Neuronal stem cell (in vitro differentiated cells): ENCODE measurements around the gene ITGAX.

Experiments used
- DNase-seq: peaks from one replicate; pipeline ENCODE4 v3.0.0-alpha.2; 2013; ENCODE audit warnings: low spot score
- H2AFZ ChIP-seq: one replicate; pipeline ENCODE4 v1.6.1; 2013; ENCODE audit warnings: mild to moderate bottlenecking, low read length, inconsistent platforms
- H2AK5ac ChIP-seq: 2 replicates; pipeline ENCODE4 v1.6.1; 2013; ENCODE audit warnings: low read depth, mild to moderate bottlenecking, inconsistent platforms, low read length, moderate library complexity, mixed read lengths
- H2BK120ac ChIP-seq: 2 replicates; pipeline ENCODE4 v1.6.1; 2013; ENCODE audit warnings: low read depth, mild to moderate bottlenecking, inconsistent platforms, low read length, moderate library complexity, mixed read lengths
- H2BK12ac ChIP-seq: one replicate; pipeline ENCODE4 v1.6.1; 2013; ENCODE audit warnings: low read length, inconsistent platforms
- H2BK15ac ChIP-seq: 2 replicates; pipeline ENCODE4 v1.6.1; 2013; ENCODE audit warnings: mild to moderate bottlenecking, low read length, inconsistent platforms, mixed read lengths
- H2BK5ac ChIP-seq: one replicate; pipeline ENCODE4 v1.6.1; 2013; ENCODE audit warnings: inconsistent platforms, mild to moderate bottlenecking, low read length, moderate library complexity
- H3K14ac ChIP-seq: one replicate; pipeline ENCODE4 v1.6.1; 2013; ENCODE audit warnings: low read length, inconsistent platforms
- H3K18ac ChIP-seq: 2 replicates; pipeline ENCODE4 v1.6.1; 2013; ENCODE audit warnings: low read length, inconsistent platforms
- H3K23ac ChIP-seq: 2 replicates; pipeline ENCODE4 v1.6.1; 2013; ENCODE audit warnings: low read depth, mild to moderate bottlenecking, mixed read lengths, low read length, inconsistent platforms; ENCODE audit not compliant: poor library complexity
- H3K27ac ChIP-seq: replicated peaks from 3 replicates; pipeline ENCODE4 v1.5.1; 2013; ENCODE audit warnings: low read length, inconsistent platforms
- H3K27me3 ChIP-seq, 3 experiments: 2 replicates each; pipeline ENCODE4 v1.6.1; 2013; ENCODE audit warnings: low read length in 3 of 3, mild to moderate bottlenecking in 2 of 3, inconsistent platforms in 1 of 3, low read depth in 1 of 3, mixed read lengths in 1 of 3, moderate library complexity in 1 of 3; ENCODE audit not compliant: control insufficient read depth in 3 of 3, insufficient read depth in 3 of 3
- H3K36me3 ChIP-seq, 2 donors: replicated peaks in 1 of 2; 2 replicates each; pipeline ENCODE4 v1.6.1; 2013; ENCODE audit warnings: low read length in 2 of 2; ENCODE audit not compliant: control insufficient read depth in 2 of 2, insufficient read depth in 2 of 2
- H3K4ac ChIP-seq: 2 replicates; pipeline ENCODE4 v1.6.1; 2013; ENCODE audit warnings: inconsistent platforms, mild to moderate bottlenecking, low read length, moderate library complexity
- H3K4me1 ChIP-seq, 2 donors: 1 replicate in 1 of 2; 2 replicates in 1 of 2; pipeline ENCODE4 v1.6.1; 2013; ENCODE audit warnings: low read length in 2 of 2, low read depth in 1 of 2; ENCODE audit not compliant: control insufficient read depth in 2 of 2, insufficient read depth in 1 of 2
- H3K4me2 ChIP-seq: one replicate; pipeline ENCODE4 v1.6.1; 2013; ENCODE audit warnings: mild to moderate bottlenecking, low read length, inconsistent platforms; ENCODE audit not compliant: insufficient read depth, poor library complexity, severe bottlenecking
- H3K4me3 ChIP-seq, 2 donors: 2 replicates each; pipeline ENCODE4 v1.5.1; 2013; ENCODE audit warnings: low read length in 2 of 2, mild to moderate bottlenecking in 2 of 2, inconsistent platforms in 1 of 2, moderate library complexity in 1 of 2
- H3K79me1 ChIP-seq: one replicate; pipeline ENCODE4 v1.6.1; 2013; ENCODE audit warnings: low read depth, mild to moderate bottlenecking, inconsistent platforms, low read length, moderate library complexity
- H3K9ac ChIP-seq: one replicate; pipeline ENCODE4 v1.6.1; 2013; ENCODE audit warnings: mild to moderate bottlenecking, low read depth, low read length, inconsistent platforms; ENCODE audit not compliant: poor library complexity
- H3K9me3 ChIP-seq, 2 donors: replicated peaks in 1 of 2; 2 replicates each; pipeline versions ENCODE3 to v1.6.1; 2013; ENCODE audit warnings: low read length in 2 of 2, mild to moderate bottlenecking in 2 of 2, inconsistent platforms in 1 of 2, low read depth in 1 of 2, mixed read lengths in 1 of 2, moderate library complexity in 1 of 2; ENCODE audit not compliant: control insufficient read depth in 2 of 2, insufficient read depth in 1 of 2
- H4K8ac ChIP-seq: one replicate; pipeline ENCODE4 v1.6.1; 2013; ENCODE audit warnings: low read depth, mild to moderate bottlenecking, inconsistent platforms, low read length, moderate library complexity
- H4K91ac ChIP-seq: one replicate; pipeline ENCODE4 v1.6.1; 2013; ENCODE audit warnings: low read length, low read depth, mild to moderate bottlenecking, inconsistent platforms; ENCODE audit not compliant: poor library complexity
- WGBS, 2 donors: extraction: QIAGEN DNeasy Blood & Tissue Kit; methylation state at CpG; one replicate each; pipeline ENCODE4 v1.1.7; 2013; ENCODE audit warnings: missing lambda C conversion rate in 2 of 2, mixed read lengths in 1 of 2; ENCODE audit not compliant: insufficient read length in 2 of 2, insufficient replicate concordance in 1 of 2; ENCODE audit errors: extremely low coverage in 2 of 2; 5-methylcytosine and 5-hydroxymethylcytosine counted together

Gene ITGAX

DNA sequence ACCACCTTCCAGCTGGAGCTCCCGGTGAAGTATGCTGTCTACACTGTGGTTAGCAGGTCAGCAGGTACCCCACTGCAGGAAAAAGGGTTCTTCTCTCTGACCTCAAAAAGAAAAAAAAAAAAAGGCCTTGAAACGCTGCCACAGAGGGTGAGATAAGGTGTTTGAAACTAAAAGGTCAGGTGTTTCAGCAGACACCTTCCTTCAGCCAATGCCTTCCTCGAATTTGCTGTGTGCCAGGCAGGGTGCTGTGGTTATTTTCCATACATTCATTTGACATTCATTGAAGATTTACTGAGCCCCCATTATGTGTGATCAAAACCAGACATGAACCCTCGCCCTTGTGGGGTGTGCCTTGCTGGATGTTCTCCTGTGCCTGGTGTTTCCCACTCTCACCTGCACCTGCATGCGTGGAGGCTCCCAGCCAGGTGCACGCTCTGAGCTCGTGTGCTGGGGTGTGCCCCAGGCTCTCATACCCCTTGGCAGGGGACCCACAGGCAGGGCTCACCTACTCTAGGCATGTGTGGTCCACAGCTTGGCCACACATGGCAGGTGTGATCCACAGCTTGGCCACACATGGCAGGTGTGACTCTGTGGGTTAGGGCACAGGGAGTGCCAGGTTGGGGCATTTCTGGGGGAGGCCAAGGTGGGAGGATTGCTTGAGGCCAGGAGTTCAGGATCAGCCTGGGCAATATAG is 22.4 kb downstream of the ITGAX start:
- Histone ChIP-seq H2BK15ac (no peak overlapping the region), H3K36me3 (no peaks in the 10 kb centered on the region), H3K27me3 (peaks cover 0 to 3% (median 3%) of the 10 kb centered on the region in 3 experiments), H3K27ac (no peak overlapping the region), H3K4me2 (no peak overlapping the region), H3K9me3 (peaks cover 0 to 3% of the 10 kb centered on the region in 2 donors), H4K91ac (no peak overlapping the region), H3K4ac (no peak overlapping the region), H2AK5ac (no peak overlapping the region), H4K8ac (no peak overlapping the region), H3K79me1 (no peaks in the 10 kb centered on the region), H3K9ac (no peak overlapping the region), H2BK5ac (no peak overlapping the region), H3K14ac (peak overlapping the region; percentile 10), H3K23ac (peak overlapping the region; percentile 8), H3K4me1 (peaks cover 0 to under 1% of the 10 kb centered on the region in 2 donors), H2BK120ac (no peak overlapping the region), H2AFZ (no peak overlapping the region), H2BK12ac (no peak overlapping the region), H3K4me3 (no peak overlapping the region), H3K18ac (peak overlapping the region; percentile 60)
- no CpG with 5 or more reads among the region's 7 CpGs for WGBS, 2 donors
- no peak for DNase-seq

DNA sequence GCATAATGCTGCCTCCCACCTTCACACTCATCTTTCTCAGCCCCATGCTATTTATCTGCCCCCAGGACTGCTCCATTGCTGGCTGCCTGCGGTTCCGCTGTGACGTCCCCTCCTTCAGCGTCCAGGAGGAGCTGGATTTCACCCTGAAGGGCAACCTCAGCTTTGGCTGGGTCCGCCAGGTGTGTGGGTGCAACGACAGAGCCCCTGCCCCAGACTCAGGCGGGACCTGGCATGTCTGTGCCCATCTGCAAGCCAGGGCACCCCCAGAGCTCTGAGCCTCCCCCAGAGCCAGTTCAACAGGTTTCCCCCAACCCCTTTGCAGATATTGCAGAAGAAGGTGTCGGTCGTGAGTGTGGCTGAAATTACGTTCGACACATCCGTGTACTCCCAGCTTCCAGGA is 25.2 kb downstream of the ITGAX start:
- Histone ChIP-seq H3K4me2 (no peak overlapping the region), H3K9me3 (peaks cover 0 to 2% of the 10 kb centered on the region in 2 donors), H2BK15ac (no peak overlapping the region), H3K18ac (no peak overlapping the region), H3K36me3 (no peaks in the 10 kb centered on the region), H3K23ac (no peak overlapping the region), H4K91ac (no peak overlapping the region), H3K4me1 (peaks cover 0 to 2% of the 10 kb centered on the region in 2 donors), H2BK5ac (no peak overlapping the region), H2BK120ac (no peak overlapping the region), H3K79me1 (no peaks in the 10 kb centered on the region), H2AFZ (no peak overlapping the region), H2BK12ac (no peak overlapping the region), H3K14ac (no peak overlapping the region), H4K8ac (no peak overlapping the region), H3K4ac (no peak overlapping the region), H3K27ac (no peak overlapping the region), H2AK5ac (no peak overlapping the region), H3K9ac (peak overlapping the region; percentile 3), H3K4me3 (no peak overlapping the region), H3K27me3 (peaks cover 0 to 3% (median 0%) of the 10 kb centered on the region in 3 experiments)
- no CpG with 5 or more reads among the region's 12 CpGs for WGBS, 2 donors
- no peak for DNase-seq

DNA sequence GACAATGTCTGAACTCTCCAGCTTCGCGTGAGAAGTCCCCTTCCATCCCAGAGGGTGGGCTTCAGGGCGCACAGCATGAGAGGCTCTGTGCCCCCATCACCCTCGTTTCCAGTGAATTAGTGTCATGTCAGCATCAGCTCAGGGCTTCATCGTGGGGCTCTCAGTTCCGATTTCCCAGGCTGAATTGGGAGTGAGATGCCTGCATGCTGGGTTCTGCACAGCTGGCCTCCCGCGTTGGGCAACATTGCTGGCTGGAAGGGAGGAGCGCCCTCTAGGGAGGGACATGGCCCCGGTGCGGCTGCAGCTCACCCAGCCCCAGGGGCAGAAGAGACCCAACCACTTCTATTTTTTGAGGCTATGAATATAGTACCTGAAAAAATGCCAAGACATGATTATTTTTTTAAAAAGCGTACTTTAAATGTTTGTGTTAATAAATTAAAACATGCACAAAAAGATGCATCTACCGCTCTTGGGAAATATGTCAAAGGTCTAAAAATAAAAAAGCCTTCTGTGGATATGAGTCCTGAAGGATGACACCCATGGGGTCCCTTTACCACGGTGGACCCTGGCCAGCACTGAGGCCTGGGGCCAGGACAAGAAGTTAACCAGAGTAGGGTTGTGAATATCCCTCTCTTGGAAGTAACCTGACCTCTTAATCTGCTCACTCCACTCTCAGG is 27.6 kb downstream of the ITGAX start:
- Histone ChIP-seq H2BK12ac (no peak overlapping the region), H2BK5ac (no peak overlapping the region), H3K14ac (no peak overlapping the region), H3K4ac (no peak overlapping the region), H3K4me1 (peaks cover 0 to 2% of the 10 kb centered on the region in 2 donors), H3K9ac (no peak overlapping the region), H4K8ac (no peak overlapping the region), H3K79me1 (no peaks in the 10 kb centered on the region), H2BK15ac (no peak overlapping the region), H3K27ac (no peak overlapping the region), H2BK120ac (no peak overlapping the region), H2AK5ac (no peak overlapping the region), H3K4me2 (no peak overlapping the region), H2AFZ (peak overlapping the region; percentile 3), H3K18ac (no peak overlapping the region), H3K27me3 (peaks cover 0 to under 1% (median 0%) of the 10 kb centered on the region in 3 experiments), H3K9me3 (peaks cover 0 to 6% of the 10 kb centered on the region in 2 donors), H3K4me3 (no peak overlapping the region), H3K36me3 (no peaks in the 10 kb centered on the region), H4K91ac (no peak overlapping the region), H3K23ac (peak overlapping the region; percentile 6)
- WGBS, 2 donors: no CpG with 5 or more reads among the region's 14 CpGs
- peak; percentile 50 for DNase-seq

DNA sequence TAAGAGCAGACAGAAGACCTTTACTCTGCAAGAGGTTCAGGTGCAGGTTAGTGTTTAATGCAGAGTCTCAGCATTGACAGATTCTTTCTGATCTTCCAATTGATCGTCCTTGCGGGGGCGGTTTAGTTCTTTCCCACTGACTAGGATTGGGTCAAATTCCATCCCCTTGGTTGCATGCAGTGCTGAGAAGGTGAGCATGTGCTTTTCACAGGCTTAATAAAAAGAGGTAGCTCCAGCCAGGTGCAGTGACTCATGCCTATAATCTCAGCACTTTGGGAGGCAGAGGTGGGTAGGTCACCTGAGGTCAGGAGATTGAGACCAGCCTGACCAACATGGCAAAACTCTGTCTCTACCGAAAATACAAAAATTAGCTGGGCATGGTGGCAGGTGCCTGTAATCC is 30.7 kb downstream of the ITGAX start:
- Histone ChIP-seq H3K9me3 (peaks cover 0 to 6% of the 10 kb centered on the region in 2 donors), H3K4ac (no peak overlapping the region), H3K23ac (no peak overlapping the region), H3K4me1 (peaks cover 0 to 2% of the 10 kb centered on the region in 2 donors), H4K8ac (no peak overlapping the region), H3K9ac (no peak overlapping the region), H3K14ac (no peak overlapping the region), H4K91ac (no peak overlapping the region), H3K4me2 (no peak overlapping the region), H2BK12ac (no peak overlapping the region), H2BK5ac (no peak overlapping the region), H3K36me3 (no peaks in the 10 kb centered on the region), H3K27ac (no peak overlapping the region), H2BK15ac (no peak overlapping the region), H2AFZ (no peak overlapping the region), H2AK5ac (no peak overlapping the region), H3K4me3 (no peak overlapping the region), H2BK120ac (no peak overlapping the region), H3K79me1 (no peaks in the 10 kb centered on the region), H3K27me3 (no peaks in the 10 kb centered on the region), H3K18ac (no peak overlapping the region)
- DNase-seq: no peak
- WGBS, 2 donors: no CpG with 5 or more reads among the region's 4 CpGs
